ENCODE data around the gene ANAPC15.

Gene ANAPC15

GRCh38 chr11:72103754-72104167, 8.7 kb downstream of the ANAPC15 start:
- WGBS, result 95% methylated on average over 11 of the region's 11 CpGs

GRCh38 chr11:72102946-72103753, 9.3 kb downstream of the ANAPC15 start, which contains the start of gene LAMTOR1:
Gene LAMTOR1 (minus strand): TSS chr11:72103297. CDS start chr11:72103224, 73 bp downstream.
- H2BK12ac ChIP-seq (ENCODE audit: low read length in 2 of 2), result peak within 1 kb of the TSS; percentile 11 to 15
- H3K27me3 ChIP-seq (ENCODE audit: control insufficient read depth in 1 of 2, insufficient read depth in 1 of 2, low read length in 2 of 2), result no peaks in the 10 kb centered on the region
- peaks cover 25% of the 10 kb centered on the region for H3K79me1 ChIP-seq (replicated peaks; ENCODE audit: low read length, poor library complexity, severe bottlenecking)
- H2AK5ac ChIP-seq (ENCODE audit: low read length, severe bottlenecking), result peak within 1 kb of the TSS; percentile 84
- H3K27ac ChIP-seq (ENCODE audit: low read length, poor library complexity, severe bottlenecking), result peak within 1 kb of the TSS; percentile 95
- H2AFZ ChIP-seq (ENCODE audit: low read depth, low read length), result peak within 1 kb of the TSS; percentile 79
- peak within 1 kb of the TSS; percentile 85 to 88 for H3K4me3 ChIP-seq (ENCODE audit: insufficient read depth in 1 of 2, low read depth in 1 of 2, low read length in 2 of 2)
- peak; percentile 99 for DNase-seq
- peak within 1 kb of the TSS; percentile 69 for H2BK120ac ChIP-seq (ENCODE audit: low read depth, low read length)
- H3K4ac ChIP-seq (ENCODE audit: low read depth in 1 of 2, low read length in 2 of 2), result peak within 1 kb of the TSS; percentile 92 to 98
- peak within 1 kb of the TSS; percentile 78 for H3K4me2 ChIP-seq (ENCODE audit: low read length, poor library complexity, severe bottlenecking)
- H3K23ac ChIP-seq (ENCODE audit: low read length in 2 of 2), result peak within 1 kb of the TSS; percentile 43 to 54
- H3K9ac ChIP-seq (ENCODE audit: low read length), result peak within 1 kb of the TSS; percentile 99
- H3K18ac ChIP-seq (ENCODE audit: low read depth in 1 of 2, low read length in 2 of 2), result peak within 1 kb of the TSS; percentile 95 to 98
- H4K91ac ChIP-seq (ENCODE audit: low read length), result peak within 1 kb of the TSS; percentile 94
- 7% methylated on average over 60 of the region's 64 CpGs for WGBS
- H2BK15ac ChIP-seq (ENCODE audit: low read depth, poor library complexity, severe bottlenecking), result peak within 1 kb of the TSS; percentile 68
- no peaks in the 10 kb centered on the region for H3K9me3 ChIP-seq (ENCODE audit: control insufficient read depth, low read length)
- H3K4me1 ChIP-seq (ENCODE audit: control insufficient read depth, insufficient read depth, low read depth, low read length), result peaks cover 11% of the 10 kb centered on the region
- H3K14ac ChIP-seq (ENCODE audit: low read length in 2 of 2), result peak within 1 kb of the TSS in 1 of 2 experiments; percentile 94
- H4K8ac ChIP-seq (ENCODE audit: low read length), result peak within 1 kb of the TSS; percentile 99
- H3K36me3 ChIP-seq (ENCODE audit: control insufficient read depth in 1 of 2, insufficient read depth in 2 of 2, low read depth in 1 of 2, low read length in 2 of 2), result peaks cover 23 to 30% of the 10 kb centered on the region in 2 experiments
- H2BK5ac ChIP-seq (ENCODE audit: low read depth, low read length, poor library complexity, severe bottlenecking), result peak within 1 kb of the TSS; percentile 90

More at GRCh38 chr11:72103754-72104167, 8.7 kb downstream of the ANAPC15 start:
- Histone ChIP-seq H2BK15ac (ENCODE audit: low read depth, poor library complexity, severe bottlenecking) (peak overlapping the region; percentile 15), H3K4ac (ENCODE audit: low read depth in 1 of 2, low read length in 2 of 2) (peak overlapping the region; percentile 49 to 98), H3K18ac (ENCODE audit: low read depth in 1 of 2, low read length in 2 of 2) (peak overlapping the region; percentile 91 to 95), H2BK12ac (ENCODE audit: low read length in 2 of 2) (peak overlapping the region; percentile 4 to 11), H3K4me2 (ENCODE audit: low read length, poor library complexity, severe bottlenecking) (no peak overlapping the region), H3K79me1 (replicated peaks; ENCODE audit: low read length, poor library complexity, severe bottlenecking) (peaks cover 19% of the 10 kb centered on the region), H2AFZ (ENCODE audit: low read depth, low read length) (peak overlapping the region; percentile 79), H3K36me3 (ENCODE audit: control insufficient read depth in 1 of 2, insufficient read depth in 2 of 2, low read depth in 1 of 2, low read length in 2 of 2) (peaks cover 22 to 24% of the 10 kb centered on the region in 2 experiments), H3K27me3 (ENCODE audit: control insufficient read depth in 1 of 2, insufficient read depth in 1 of 2, low read length in 2 of 2) (no peaks in the 10 kb centered on the region), H4K91ac (ENCODE audit: low read length) (peak overlapping the region; percentile 79), H3K23ac (ENCODE audit: low read length in 2 of 2) (no peak overlapping the region), H4K8ac (ENCODE audit: low read length) (peak overlapping the region; percentile 99), H2AK5ac (ENCODE audit: low read length, severe bottlenecking) (peak overlapping the region; percentile 84), H3K4me1 (ENCODE audit: control insufficient read depth, insufficient read depth, low read depth, low read length) (peaks cover 11% of the 10 kb centered on the region), H3K14ac (ENCODE audit: low read length in 2 of 2) (no peak overlapping the region), H2BK5ac (ENCODE audit: low read depth, low read length, poor library complexity, severe bottlenecking) (no peak overlapping the region), H2BK120ac (ENCODE audit: low read depth, low read length) (peak overlapping the region; percentile 69), H3K9ac (ENCODE audit: low read length) (peak overlapping the region; percentile 78), H3K4me3 (ENCODE audit: insufficient read depth in 1 of 2, low read depth in 1 of 2, low read length in 2 of 2) (peak overlapping the region in 1 of 2 experiments; percentile 57), H3K9me3 (ENCODE audit: control insufficient read depth, low read length) (no peaks in the 10 kb centered on the region), H3K27ac (ENCODE audit: low read length, poor library complexity, severe bottlenecking) (peak overlapping the region; percentile 60)
- DNase-seq, result no peak

- H3K4me1 ChIP-seq (ENCODE audit: control insufficient read depth, insufficient read depth, low read depth, low read length), result peaks cover 11% of the 10 kb centered on the region
- H3K18ac ChIP-seq (ENCODE audit: low read depth in 1 of 2, low read length in 2 of 2), result peak overlapping the region; percentile 95 to 98
- peak overlapping the region; percentile 99 for H4K8ac ChIP-seq (ENCODE audit: low read length)
- H3K4ac ChIP-seq (ENCODE audit: low read depth in 1 of 2, low read length in 2 of 2), result peak overlapping the region; percentile 92 to 97
- H2BK120ac ChIP-seq (ENCODE audit: low read depth, low read length), result peak overlapping the region; percentile 62
- peak overlapping the region; percentile 78 for H3K4me2 ChIP-seq (ENCODE audit: low read length, poor library complexity, severe bottlenecking)
- H3K14ac ChIP-seq (ENCODE audit: low read length in 2 of 2), result peak overlapping the region in 1 of 2 experiments; percentile 94
- peaks cover 30% of the 10 kb centered on the region for H3K79me1 ChIP-seq (replicated peaks; ENCODE audit: low read length, poor library complexity, severe bottlenecking)
- H3K9ac ChIP-seq (ENCODE audit: low read length), result peak overlapping the region; percentile 99
- peak overlapping the region; percentile 68 for H2BK15ac ChIP-seq (ENCODE audit: low read depth, poor library complexity, severe bottlenecking)
- H3K27me3 ChIP-seq (ENCODE audit: control insufficient read depth in 1 of 2, insufficient read depth in 1 of 2, low read length in 2 of 2), result no peaks in the 10 kb centered on the region
- H3K9me3 ChIP-seq (ENCODE audit: control insufficient read depth, low read length), result no peaks in the 10 kb centered on the region
- H2BK12ac ChIP-seq (ENCODE audit: low read length in 2 of 2), result no peak overlapping the region
- no peak overlapping the region for H2AFZ ChIP-seq (ENCODE audit: low read depth, low read length)
- peak overlapping the region; percentile 85 to 88 for H3K4me3 ChIP-seq (ENCODE audit: insufficient read depth in 1 of 2, low read depth in 1 of 2, low read length in 2 of 2)
- H3K27ac ChIP-seq (ENCODE audit: low read length, poor library complexity, severe bottlenecking), result peak overlapping the region; percentile 95
- peak overlapping the region; percentile 90 for H2BK5ac ChIP-seq (ENCODE audit: low read depth, low read length, poor library complexity, severe bottlenecking)
- H2AK5ac ChIP-seq (ENCODE audit: low read length, severe bottlenecking), result peak overlapping the region; percentile 23
- peak overlapping the region; percentile 94 for H4K91ac ChIP-seq (ENCODE audit: low read length)
- DNase-seq, result no peak
- H3K36me3 ChIP-seq (ENCODE audit: control insufficient read depth in 1 of 2, insufficient read depth in 2 of 2, low read depth in 1 of 2, low read length in 2 of 2), result peaks cover 23 to 36% of the 10 kb centered on the region in 2 experiments
- H3K23ac ChIP-seq (ENCODE audit: low read length in 2 of 2), result peak overlapping the region in 1 of 2 experiments; percentile 43
- 4% methylated on average over 6 of the region's 9 CpGs for WGBS
These were observed 9.9 kb downstream of the ANAPC15 start for GRCh38 chr11:72102631-72102945.

- peak overlapping the region; percentile 85 to 88 for H3K4me3 ChIP-seq (ENCODE audit: insufficient read depth in 1 of 2, low read depth in 1 of 2, low read length in 2 of 2)
- H3K9me3 ChIP-seq (ENCODE audit: control insufficient read depth, low read length), result no peaks in the 10 kb centered on the region
- peak overlapping the region; percentile 99 for H3K9ac ChIP-seq (ENCODE audit: low read length)
- 84% methylated on average over 4 of the region's 4 CpGs for WGBS
- H3K23ac ChIP-seq (ENCODE audit: low read length in 2 of 2), result no peak overlapping the region
- peak overlapping the region; percentile 99 for H4K8ac ChIP-seq (ENCODE audit: low read length)
- no peak for DNase-seq
- H2AFZ ChIP-seq (ENCODE audit: low read depth, low read length), result no peak overlapping the region
- H3K14ac ChIP-seq (ENCODE audit: low read length in 2 of 2), result no peak overlapping the region
- no peaks in the 10 kb centered on the region for H3K27me3 ChIP-seq (ENCODE audit: control insufficient read depth in 1 of 2, insufficient read depth in 1 of 2, low read length in 2 of 2)
- peaks cover 11% of the 10 kb centered on the region for H3K4me1 ChIP-seq (ENCODE audit: control insufficient read depth, insufficient read depth, low read depth, low read length)
- no peak overlapping the region for H3K27ac ChIP-seq (ENCODE audit: low read length, poor library complexity, severe bottlenecking)
- H4K91ac ChIP-seq (ENCODE audit: low read length), result peak overlapping the region; percentile 94
- H2AK5ac ChIP-seq (ENCODE audit: low read length, severe bottlenecking), result peak overlapping the region; percentile 23
- peaks cover 34% of the 10 kb centered on the region for H3K79me1 ChIP-seq (replicated peaks; ENCODE audit: low read length, poor library complexity, severe bottlenecking)
- H3K18ac ChIP-seq (ENCODE audit: low read depth in 1 of 2, low read length in 2 of 2), result peak overlapping the region in 1 of 2 experiments; percentile 98
- H2BK15ac ChIP-seq (ENCODE audit: low read depth, poor library complexity, severe bottlenecking), result no peak overlapping the region
- H3K36me3 ChIP-seq (ENCODE audit: control insufficient read depth in 1 of 2, insufficient read depth in 2 of 2, low read depth in 1 of 2, low read length in 2 of 2), result peaks cover 27 to 40% of the 10 kb centered on the region in 2 experiments
- H3K4ac ChIP-seq (ENCODE audit: low read depth in 1 of 2, low read length in 2 of 2), result peak overlapping the region; percentile 2 to 97
- H2BK120ac ChIP-seq (ENCODE audit: low read depth, low read length), result peak overlapping the region; percentile 62
- H2BK12ac ChIP-seq (ENCODE audit: low read length in 2 of 2), result no peak overlapping the region
- peak overlapping the region; percentile 78 for H3K4me2 ChIP-seq (ENCODE audit: low read length, poor library complexity, severe bottlenecking)
- no peak overlapping the region for H2BK5ac ChIP-seq (ENCODE audit: low read depth, low read length, poor library complexity, severe bottlenecking)
These were observed 10.3 kb downstream of the ANAPC15 start for GRCh38 chr11:72102162-72102561.
